Stimulated activated CD8-positive, alpha-beta memory T cell treated with anti-CD3 and anti-CD28 coated beads, Interleukin-12 subunit alpha, Interleukin-12 subunit beta, amount 100 ng/mL, for 24 hours (primary cell): Measurements from ENCODE around the gene DLG1.
"Not testable (repeated sequence)": the region's sequence is repeated elsewhere in the genome, so short reads cannot be mapped to it uniquely, and the experiment has no call there.

Source experiments
- DNase-seq: peaks from one replicate; pipeline ENCODE4 v3.0.0-alpha.2; 2020; ENCODE audit errors: extremely low read depth

The DLG1 gene

GRCh38 chr3:197244751-197245150 is 53.7 kb downstream of the DLG1 start:
- DNase-seq: no peak

GRCh38 chr3:197242784-197243432 is 55.5 kb downstream of the DLG1 start:
- no peak for DNase-seq

DNA sequence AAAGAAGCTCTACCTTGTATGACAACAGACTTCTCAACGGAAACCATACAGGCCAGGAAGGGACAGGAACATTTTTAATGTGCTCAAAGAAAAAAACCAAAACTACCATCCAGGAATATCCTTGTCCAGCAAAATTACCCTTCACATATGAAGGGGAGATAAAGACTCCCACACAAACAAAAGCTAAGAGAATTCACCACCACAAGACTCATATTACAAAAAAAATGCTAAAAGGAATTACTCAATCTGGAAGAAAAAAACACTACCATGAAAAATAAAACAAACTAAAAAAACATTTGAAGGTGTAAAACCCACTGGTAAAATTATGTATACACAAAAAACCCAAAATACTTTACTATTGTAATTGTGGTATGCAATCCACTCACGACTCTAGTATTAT is 57.2 kb downstream of the DLG1 start:
- DNase-seq: no peak

DNA sequence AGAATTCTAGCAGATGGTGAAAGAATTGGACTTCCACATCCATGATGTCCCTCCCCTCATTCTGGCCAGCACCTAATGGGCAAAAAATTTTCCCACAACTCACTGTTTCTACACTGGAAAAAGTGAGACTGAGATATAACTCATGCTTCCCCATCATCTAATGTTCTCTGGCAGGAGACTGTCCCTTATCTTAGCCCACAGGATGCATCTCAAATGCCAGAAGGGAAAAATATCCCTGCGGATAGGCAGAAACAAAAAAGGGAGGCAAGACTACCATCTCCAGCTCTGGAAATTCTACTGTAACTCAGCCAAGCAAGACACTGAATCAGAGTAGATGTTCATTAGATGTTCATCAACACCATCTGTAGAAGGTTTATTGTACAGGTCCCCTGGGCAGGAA is 58.6 kb downstream of the DLG1 start:
- DNase-seq: no peak

DNA sequence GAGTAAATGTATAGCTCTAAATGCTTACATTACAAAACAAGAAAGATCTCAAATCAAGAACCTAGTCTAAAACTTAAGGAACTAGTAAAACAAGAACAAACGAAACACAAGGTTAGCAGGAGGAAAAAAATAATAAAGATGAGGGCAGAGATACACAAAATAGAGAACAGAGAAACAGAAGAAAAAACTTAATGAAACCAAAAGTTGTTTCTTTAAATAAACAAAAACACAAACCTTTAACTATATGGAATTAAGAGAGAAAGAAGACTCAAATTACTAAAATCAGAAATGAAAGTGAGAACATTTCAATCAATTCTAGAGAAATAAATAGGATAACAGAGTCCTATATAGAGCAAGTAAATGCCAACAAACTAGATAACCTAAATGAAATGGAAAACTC is 59.6 kb downstream of the DLG1 start:
- no peak for DNase-seq

GRCh38 chr3:197237897-197238296 is 60.5 kb downstream of the DLG1 start:
- no peak for DNase-seq

GRCh38 chr3:197236362-197236761 is 62.0 kb downstream of the DLG1 start:
- no peak for DNase-seq

DNA sequence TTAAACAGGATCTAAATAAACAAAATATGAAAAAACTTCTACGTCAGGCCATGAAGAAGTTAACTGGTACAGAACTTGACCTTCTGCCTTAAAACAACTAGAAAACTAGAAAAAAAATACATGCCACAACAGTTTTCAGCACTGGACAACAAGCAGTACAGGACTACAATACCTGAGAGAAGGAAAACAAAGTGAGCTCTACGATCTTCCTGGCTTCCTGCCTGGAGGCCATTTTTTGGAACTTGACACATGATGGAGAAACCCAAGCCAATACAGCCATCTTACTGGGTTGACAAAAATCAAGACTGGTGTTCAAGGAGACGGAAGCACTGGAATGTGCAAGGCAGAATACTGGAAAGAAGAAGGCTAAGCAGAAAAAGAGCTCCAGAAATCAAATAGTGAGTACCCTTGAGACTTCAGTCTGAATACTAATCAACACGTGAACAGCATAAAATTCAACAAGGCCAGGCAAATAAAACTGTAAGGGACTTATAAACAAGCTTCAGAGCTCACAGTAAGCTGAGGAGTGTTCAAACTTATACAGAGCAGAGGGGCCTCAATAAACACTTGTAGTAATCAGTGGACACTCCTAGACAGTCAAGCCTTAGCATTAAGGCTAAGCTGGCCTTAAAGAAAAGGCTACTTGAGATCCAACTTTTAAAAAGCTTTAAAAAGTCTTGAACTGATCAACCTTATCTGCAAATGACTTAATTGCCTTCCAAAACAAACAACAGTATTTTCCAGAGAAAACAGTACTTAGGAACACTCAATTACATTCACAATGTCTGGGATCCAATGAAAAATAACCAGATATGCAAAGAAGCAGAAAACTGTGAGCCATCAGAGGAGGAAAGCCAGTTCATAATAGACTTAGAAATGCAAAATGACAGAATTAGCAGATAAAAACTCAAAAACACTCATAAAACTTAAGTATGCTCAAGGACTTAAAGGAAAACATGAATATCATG is 63.2 kb downstream of the DLG1 start:
- DNase-seq: no peak

- no peak for DNase-seq
Observed at GRCh38 chr3:197231321-197231720, 67.1 kb downstream of the DLG1 start.

- no peak for DNase-seq
Observed at GRCh38 chr3:197229836-197230235, 68.6 kb downstream of the DLG1 start.

- DNase-seq: no peak
Observed at GRCh38 chr3:197229178-197229577, 69.2 kb downstream of the DLG1 start.

DNA sequence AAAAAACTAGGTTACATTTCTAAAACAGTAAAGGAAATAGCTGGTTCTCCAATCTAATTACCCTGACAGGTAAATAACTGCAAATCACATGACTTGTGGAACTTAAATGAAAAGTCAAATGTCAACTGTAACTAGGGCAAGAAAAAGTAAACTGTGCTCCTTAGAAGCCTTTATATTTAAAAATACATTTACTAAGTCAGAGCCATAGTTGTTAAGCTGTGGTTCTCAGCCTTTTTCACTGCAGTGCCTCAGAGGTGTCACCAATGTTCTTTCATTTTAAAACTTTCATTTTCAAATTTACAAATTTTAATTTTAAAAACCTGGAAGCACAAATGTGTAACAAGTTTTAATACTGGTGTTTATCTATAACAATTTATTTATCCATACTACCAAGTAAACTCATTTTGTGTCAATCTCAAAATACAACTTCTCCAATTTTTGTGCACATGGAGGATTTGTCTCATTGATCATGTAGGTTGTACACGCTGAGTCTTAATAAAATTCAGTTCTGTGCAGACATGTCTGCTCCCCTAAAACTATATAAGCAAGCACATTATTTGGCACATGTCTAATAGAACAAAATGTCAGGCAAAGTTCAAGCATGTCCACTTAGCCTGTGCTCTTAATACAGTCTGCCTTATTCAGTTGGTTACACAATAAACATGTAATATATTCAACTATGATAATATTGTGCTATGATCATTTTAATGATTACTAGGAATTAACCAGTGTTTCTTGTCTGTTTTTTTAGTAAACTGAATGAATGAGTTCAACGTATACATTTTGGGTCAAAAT is 70.4 kb downstream of the DLG1 start:
- no peak for DNase-seq

GRCh38 chr3:197226179-197226578 is 72.2 kb downstream of the DLG1 start:
- no peak for DNase-seq

GRCh38 chr3:197225579-197225978 is 72.8 kb downstream of the DLG1 start:
- no peak for DNase-seq

DNA sequence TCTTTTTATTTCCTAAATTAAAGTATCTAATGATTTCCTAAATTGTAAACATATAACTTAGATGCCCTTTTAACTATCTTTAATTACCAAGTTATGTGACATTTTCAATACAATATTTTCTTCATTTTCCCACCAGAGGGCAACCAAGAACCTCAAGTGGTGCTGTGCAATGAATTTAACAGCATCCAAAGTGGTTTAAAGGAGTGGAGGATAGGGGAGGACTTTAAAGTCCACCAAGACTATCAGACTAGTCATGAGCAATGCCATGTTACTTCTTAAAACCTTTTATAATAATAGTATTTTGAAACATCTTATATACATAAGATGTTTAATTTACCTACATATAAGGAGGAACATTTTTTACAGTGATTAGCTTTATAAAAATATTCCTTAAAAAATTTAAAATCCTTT is 74.4 kb downstream of the DLG1 start:
- no peak for DNase-seq

GRCh38 chr3:197222937-197223370 is 75.5 kb downstream of the DLG1 start:
- DNase-seq: no peak

DNA sequence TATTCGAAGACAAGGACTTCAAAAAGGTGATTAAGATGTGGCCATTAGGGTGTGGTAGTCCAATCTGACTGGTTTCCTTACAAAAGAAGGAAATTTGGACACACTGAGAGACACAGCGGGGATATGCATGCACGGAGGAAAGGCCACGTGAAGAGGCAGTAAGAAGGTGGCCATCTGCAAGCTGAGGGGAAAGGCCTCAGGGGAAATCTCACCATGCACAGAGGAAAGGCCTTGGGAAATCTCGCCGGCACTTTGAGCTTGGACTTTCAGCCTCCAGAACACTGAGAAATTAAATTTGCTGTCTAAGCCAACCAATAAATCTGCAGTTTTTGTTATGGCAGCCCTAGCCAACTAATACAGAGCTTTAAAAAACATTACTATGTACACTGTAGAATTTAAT is 78.8 kb downstream of the DLG1 start:
- DNase-seq: no peak

DNA sequence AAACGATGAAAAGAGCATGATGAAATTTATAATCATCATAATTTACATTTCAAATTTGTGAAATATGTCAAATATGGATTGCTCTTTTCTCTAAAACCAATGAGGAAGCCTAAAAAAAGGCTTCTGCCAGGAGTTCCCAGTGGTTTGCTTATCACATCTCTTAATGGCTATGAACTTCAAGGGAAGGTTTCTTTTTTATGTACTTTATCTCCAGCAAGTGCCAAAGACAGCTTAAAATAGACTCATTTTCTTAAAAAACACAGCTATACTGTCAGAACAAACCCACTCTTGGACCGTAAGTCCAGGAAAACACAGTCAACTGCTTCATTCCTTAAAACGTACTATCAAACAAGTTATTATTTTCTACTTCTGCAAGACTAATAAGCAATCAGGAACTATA is 80.2 kb downstream of the DLG1 start:
- no peak for DNase-seq

DNA sequence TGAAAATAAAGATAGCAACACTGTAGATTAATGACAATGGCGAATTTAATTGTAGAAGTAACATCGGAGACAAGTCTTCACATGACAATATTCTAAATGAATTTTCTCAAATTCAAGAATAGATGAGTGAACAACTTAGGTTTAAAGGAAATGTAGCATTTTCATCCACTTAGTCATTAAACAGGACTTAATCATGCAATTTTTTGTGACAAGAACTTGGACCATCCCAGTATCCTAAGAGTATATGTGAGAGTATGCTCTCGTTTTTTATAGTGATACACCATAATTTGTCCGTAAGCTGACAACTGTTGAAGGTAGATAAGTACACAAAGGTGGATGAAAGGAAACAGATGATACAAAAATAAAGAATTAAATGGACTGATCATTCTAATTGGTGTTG is 81.5 kb downstream of the DLG1 start:
- DNase-seq: no peak

DNA sequence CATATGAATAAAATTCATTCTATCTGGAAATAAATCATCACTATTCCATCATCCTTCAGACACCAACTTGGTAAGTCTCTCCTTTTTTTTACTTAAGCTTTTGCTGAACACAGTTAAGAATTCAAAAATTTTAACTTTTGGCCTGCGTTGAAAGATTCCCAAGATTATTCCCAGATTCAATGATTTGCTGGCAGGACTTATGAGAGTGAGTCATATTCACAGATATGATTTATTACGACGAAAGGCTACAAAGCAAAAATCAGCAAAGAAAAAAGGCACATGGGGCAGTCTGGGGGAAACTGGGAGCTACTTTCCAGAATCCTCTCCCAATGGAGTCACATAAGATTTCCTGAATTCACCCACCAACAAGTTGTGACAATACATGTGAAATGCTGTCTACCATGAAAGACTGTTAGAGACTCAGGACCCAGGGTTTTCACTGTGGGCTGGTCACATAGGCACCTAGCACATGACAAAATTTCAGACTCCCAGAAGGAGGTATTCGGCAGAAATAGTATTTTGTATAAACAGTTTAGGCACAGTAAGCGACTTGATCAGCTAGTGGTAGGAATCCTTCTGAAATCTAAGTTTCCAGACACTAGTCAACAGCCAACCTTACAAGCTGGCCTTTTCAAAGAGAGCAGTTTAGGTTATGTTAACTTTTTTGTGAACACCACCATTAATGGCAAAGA is 82.1 kb downstream of the DLG1 start:
- no peak for DNase-seq

DNA sequence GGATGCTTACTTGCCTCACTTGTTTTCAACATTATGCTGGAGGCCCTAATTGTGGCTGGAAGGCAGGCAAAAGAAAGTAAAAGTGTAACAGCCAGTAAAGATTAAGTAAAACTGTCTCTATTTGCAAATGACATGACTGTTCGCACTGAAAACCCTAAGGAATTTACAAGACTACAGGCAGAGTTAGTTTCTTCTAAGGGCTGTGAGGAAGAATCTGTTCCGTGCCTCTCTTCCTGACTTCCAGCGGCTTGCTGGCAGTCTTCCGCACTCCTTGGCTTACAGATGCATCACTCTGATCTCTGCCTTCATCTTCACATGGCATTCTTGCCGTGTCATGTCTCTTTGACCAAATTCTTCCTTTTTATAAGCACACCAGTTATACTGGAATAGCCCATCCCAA is 86.1 kb downstream of the DLG1 start:
- DNase-seq: no peak

DNA sequence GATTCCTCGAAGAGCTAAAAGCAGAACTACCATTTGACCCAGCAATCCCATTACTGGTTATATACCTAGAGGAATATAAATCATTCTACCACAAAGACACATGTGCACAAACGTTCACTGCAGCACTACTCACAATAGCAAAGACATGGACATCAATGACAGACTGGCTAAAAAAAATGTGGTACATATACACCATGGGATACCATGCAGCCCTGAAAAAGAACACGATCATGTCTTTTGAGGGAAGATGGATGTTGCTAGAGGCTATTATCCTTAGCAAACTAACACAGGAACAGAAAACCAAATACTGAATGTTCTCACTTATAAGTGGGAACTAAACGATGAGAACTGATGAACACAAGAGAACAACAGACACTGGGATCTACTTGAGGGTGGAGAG is 86.7 kb downstream of the DLG1 start:
- not testable (repeated sequence) for DNase-seq
